ENCODE data around the gene CCDC134.
"Not testable (repeated sequence)": the region's sequence is repeated elsewhere in the genome, so short reads cannot be mapped to it uniquely, and the experiment has no call there.

The CCDC134 gene

GRCh38 chr22:41845380-41846267, 45.1 kb downstream of the CCDC134 start:
- DNase-seq, result no peak

- DNase-seq, result no peak
These were observed 45.9 kb downstream of the CCDC134 start for GRCh38 chr22:41846268-41846987.

- no peak for DNase-seq
These were observed 46.8 kb downstream of the CCDC134 start for GRCh38 chr22:41847300-41847699.

DNA sequence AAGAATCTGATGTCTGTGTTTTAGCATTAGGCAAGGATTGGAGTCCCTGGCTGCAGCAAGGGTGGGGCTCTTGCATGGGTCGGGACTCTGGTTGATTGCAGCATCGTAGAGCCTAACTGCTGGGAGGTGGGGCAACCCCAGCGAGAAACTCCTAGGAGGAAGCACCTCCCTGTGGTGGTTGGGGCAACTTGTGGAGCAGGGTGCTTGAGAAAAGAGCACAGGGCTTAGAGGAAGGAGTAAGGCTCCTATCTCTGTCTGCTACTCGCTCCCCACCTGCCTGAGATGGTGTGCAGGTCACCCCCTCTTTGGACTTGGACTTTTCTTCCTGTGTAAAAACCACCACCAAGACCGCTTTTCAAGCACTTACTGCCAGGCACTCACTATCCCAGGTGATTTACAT, 48.0 kb downstream of the CCDC134 start:
- no peak for DNase-seq

- no peak for DNase-seq
These were observed 56.0 kb downstream of the CCDC134 start for GRCh38 chr22:41856469-41856868.

DNA sequence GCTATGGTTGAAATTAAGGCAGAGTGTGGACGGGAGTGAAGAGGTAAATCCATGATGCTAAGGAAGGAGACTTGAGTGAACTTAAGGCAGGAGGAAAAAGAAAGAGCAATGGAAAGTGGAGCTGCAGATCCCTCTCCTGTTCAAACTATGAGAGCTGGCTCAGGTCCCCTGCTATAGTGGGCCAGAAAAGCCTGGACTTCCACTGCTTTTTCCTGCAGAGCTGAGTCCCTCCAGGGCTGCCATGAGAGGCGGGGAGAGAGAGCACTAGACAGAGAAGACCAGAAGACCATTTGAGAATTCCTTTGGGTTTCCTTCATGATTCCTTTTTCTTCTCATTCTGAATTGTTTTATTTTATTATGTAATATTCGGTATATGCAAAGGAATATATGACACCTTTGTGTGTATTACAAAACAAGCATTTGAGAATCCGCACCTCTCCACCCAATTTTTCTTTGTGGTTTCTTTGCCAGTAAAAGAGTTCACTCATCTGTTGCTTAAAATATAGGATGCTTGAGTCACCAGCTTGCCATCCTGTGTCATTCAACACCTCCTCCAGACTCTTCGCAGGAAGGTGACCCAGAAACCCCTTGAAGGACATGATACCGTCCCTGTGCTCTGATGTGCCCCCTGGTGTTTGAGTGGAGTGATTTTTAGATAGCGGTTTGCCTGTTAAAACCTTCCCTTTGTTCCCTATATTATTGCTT, 56.8 kb downstream of the CCDC134 start:
- DNase-seq, result no peak

GRCh38 chr22:41857860-41858199, 57.4 kb downstream of the CCDC134 start:
- DNase-seq, result no peak

DNA sequence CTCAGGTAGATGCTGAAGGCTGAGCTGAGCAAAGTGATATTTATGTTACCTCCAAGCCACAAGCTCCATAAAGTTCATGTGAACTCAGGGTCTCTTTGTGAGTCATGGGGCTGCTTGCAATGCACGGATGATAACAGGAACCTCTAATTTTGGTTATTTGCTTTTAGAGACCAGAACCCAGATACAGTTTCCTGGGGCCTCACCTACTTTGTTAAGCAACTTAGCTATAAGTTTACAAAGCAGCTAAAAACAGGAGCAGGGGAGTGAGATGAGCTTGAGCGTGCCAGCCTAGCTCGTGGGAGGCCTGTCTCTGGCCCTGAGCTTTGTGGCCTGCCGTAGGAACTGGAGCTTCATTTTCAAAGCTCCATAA, 61.7 kb downstream of the CCDC134 start:
- no peak for DNase-seq

DNA sequence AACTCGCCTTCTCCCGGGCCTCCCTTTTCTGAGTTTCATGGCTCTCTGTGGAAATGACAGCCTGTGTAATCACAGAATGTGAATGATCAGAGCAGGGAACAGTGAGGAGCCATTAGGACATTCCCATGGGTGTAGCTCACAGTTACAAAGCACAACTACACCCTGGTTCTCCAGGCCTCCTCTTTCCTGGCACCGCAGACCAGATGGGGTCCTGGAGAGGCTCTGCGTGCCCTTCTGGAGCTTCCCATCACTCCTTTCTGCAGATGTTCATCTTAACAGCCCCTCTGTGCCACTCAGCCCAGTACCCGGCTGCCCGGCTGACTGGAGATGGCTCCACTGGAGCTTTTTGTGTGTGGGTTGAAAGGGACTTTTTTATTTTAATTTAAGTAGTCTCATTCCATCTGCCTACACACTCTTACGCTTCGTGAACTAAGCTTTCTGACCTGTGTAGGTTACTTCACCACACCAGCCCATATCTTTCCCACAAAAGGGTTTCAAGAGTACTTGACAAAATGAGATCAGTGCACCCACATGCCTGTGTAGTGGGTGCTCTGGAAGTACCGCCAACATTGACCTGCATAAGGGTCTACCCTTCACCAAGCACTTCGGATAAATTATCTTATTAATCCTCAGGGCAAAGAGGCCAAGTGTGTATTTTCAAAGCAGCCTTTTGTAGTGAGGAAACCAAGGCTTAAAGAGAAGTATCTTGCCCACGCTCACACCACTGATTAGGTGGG, 62.2 kb downstream of the CCDC134 start:
- DNase-seq, result no peak

- DNase-seq, result no peak
These were observed 63.0 kb downstream of the CCDC134 start for GRCh38 chr22:41863472-41863871.

DNA sequence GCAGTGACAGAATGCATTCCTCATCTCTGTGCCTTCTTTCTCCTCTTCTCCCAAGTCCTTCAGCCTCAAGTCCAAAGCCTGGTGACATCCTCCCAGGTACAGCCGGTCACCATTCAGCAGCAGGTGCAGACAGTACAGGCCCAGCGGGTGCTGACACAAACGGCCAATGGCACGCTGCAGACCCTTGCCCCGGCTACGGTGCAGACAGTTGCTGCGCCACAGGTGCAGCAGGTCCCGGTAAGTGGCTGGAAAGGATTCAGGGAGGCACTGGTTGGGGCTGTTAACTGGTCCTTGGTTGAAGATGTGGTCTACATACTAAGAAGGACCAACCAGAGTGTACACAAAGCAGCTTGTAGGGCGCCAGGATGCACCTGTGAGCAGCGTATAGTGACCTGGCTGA, 68.1 kb downstream of the CCDC134 start:
- DNase-seq, result no peak

DNA sequence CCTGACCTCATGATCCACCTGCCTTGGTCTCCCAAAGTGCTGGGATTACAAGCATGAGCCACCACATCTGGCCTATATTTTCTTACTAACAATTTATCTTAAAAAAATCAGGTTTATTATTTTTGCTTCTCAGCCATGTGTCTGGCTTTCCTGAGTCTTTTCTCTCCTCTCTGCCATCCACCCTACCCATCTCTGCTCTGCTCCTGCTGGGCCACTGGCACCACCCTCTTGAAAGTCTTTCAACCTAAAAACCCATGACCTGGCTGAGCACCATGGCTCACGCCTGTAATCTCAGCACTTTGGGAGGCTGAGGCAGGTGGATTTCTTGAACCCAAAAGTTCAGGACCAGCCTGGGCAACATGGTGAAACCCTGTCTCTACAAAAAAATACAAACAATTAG, 69.6 kb downstream of the CCDC134 start:
- DNase-seq, result not testable (repeated sequence)

DNA sequence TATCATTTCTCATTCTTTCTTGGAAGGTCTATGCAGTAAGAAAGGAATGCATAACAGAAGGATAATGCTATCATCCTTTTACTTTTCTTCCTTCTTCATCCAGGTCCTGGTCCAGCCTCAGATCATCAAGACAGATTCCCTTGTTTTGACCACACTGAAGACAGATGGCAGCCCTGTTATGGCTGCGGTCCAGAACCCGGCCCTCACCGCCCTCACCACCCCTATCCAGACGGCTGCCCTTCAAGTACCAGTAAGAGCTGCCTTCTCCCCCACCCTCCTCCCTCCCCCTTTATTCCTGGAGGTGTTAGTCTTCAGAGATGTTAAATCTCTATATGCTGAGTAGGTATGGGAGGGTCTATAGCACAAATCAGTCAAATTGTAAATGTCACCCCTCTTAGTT, 70.3 kb downstream of the CCDC134 start:
- no peak for DNase-seq

DNA sequence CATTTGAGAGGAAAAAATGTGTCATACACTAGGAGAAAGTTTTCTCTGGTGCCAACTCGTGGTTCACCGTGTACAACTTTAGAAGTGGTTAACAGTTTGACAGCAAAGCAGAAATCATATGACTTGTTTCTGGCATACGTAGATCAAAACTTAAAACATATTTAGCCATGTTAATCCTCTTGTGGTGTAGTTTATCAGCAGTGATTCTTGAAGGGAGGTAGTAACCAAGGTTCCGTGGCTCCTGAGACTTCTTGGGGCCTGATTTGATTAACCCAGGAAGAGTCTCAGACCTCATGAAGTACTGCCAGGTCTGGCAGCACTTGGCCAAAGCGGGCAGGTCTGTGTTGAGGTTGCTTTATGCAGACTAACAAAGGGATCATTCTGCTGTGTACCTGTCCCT, 72.9 kb downstream of the CCDC134 start:
- DNase-seq, result no peak

GRCh38 chr22:41874090-41874489, 73.6 kb downstream of the CCDC134 start:
- no peak for DNase-seq

DNA sequence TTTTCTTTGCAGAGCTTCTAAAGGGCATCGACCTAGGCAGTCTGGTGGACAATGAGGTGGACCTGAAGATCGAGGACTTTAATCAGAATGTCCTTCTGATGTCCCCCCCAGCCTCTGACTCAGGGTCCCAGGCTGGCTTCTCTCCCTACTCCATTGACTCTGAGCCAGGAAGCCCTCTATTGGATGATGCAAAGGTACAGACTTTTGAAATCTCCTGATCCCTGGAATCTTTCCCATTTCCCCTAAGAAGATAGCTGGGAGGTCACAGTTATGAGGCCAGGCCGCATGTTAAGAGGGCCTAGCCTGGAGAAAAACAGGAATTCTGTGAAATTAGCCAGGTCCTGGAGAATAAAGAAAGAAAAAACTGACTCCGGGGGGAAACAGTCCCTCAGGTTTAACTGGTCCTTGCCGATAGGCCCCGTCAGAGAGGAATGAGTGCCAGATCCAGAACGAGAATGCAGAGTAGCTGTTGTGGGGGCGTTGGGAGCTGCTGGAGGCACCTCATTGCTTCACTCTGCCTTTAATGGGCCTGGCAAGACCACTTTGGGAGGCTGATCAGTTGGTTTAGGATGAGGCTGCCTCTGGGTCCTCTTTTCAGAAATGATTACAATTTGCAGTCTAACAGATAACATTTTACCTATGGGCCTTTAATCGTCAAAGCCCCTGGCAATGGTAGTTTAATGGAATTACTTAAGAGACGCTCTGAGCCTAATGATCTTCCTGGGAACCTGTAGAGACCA, 75.2 kb downstream of the CCDC134 start:
- no peak for DNase-seq
